ENCODE data around the gene ADAMTS12. TPM values are rescaled to one million over a fixed set of nuclear protein-coding genes. Genes with fewer than 3 reads are reported as not detected.

ADAMTS12 gene
- polyA plus RNA-seq, 4 donors: 14.6 to 17.2 (median 16.6) TPM

GRCh38 chr5:33852319-33852718 is 39.5 kb downstream of the ADAMTS12 start:
- no peak for DNase-seq (ENCODE audit: low read depth in 4 of 4, low spot score in 2 of 4)

GRCh38 chr5:33850100-33850594 is 41.6 kb downstream of the ADAMTS12 start:
- no peak for DNase-seq (ENCODE audit: low read depth in 4 of 4, low spot score in 2 of 4)

- no peak for DNase-seq (ENCODE audit: low read depth in 4 of 4, low spot score in 2 of 4)
Measured at GRCh38 chr5:33848554-33848953, 43.2 kb downstream of the ADAMTS12 start.

GRCh38 chr5:33846851-33847250 is 44.9 kb downstream of the ADAMTS12 start:
- no peak for DNase-seq (ENCODE audit: low read depth in 4 of 4, low spot score in 2 of 4)

GRCh38 chr5:33843579-33843978 is 48.2 kb downstream of the ADAMTS12 start:
- DNase-seq (ENCODE audit: low read depth in 4 of 4, low spot score in 2 of 4): no peak

- no peak for DNase-seq (ENCODE audit: low read depth in 4 of 4, low spot score in 2 of 4)
Measured at GRCh38 chr5:33842456-33842855, 49.3 kb downstream of the ADAMTS12 start.

GRCh38 chr5:33841891-33842290 is 49.9 kb downstream of the ADAMTS12 start:
- no peak for DNase-seq (ENCODE audit: low read depth in 4 of 4, low spot score in 2 of 4)

GRCh38 chr5:33840927-33841547 is 50.8 kb downstream of the ADAMTS12 start:
- no peak for DNase-seq (ENCODE audit: low read depth in 4 of 4, low spot score in 2 of 4)

GRCh38 chr5:33837301-33837700 is 54.5 kb downstream of the ADAMTS12 start:
- no peak for DNase-seq (ENCODE audit: low read depth in 4 of 4, low spot score in 2 of 4)

- no peak for DNase-seq (ENCODE audit: low read depth in 4 of 4, low spot score in 2 of 4)
Measured at GRCh38 chr5:33834334-33834733, 57.5 kb downstream of the ADAMTS12 start.

- DNase-seq (ENCODE audit: low read depth in 4 of 4, low spot score in 2 of 4): no peak
Measured at GRCh38 chr5:33833237-33833575, 58.6 kb downstream of the ADAMTS12 start.

- no peak for DNase-seq (ENCODE audit: low read depth in 4 of 4, low spot score in 2 of 4)
Measured at GRCh38 chr5:33832404-33833236, 59.2 kb downstream of the ADAMTS12 start.

- DNase-seq (ENCODE audit: low read depth in 4 of 4, low spot score in 2 of 4): no peak
Measured at GRCh38 chr5:33831041-33831440, 60.7 kb downstream of the ADAMTS12 start.

GRCh38 chr5:33829430-33829829 is 62.4 kb downstream of the ADAMTS12 start:
- DNase-seq (ENCODE audit: low read depth in 4 of 4, low spot score in 2 of 4): no peak

- no peak for DNase-seq (ENCODE audit: low read depth in 4 of 4, low spot score in 2 of 4)
Measured at GRCh38 chr5:33828626-33829308, 63.0 kb downstream of the ADAMTS12 start.

- DNase-seq (ENCODE audit: low read depth in 4 of 4, low spot score in 2 of 4): no peak
Measured at GRCh38 chr5:33827885-33828284, 63.9 kb downstream of the ADAMTS12 start.

GRCh38 chr5:33827018-33827707 is 64.6 kb downstream of the ADAMTS12 start:
- no peak for DNase-seq (ENCODE audit: low read depth in 4 of 4, low spot score in 2 of 4)

- DNase-seq (ENCODE audit: low read depth in 4 of 4, low spot score in 2 of 4): no peak
Measured at GRCh38 chr5:33824516-33825195, 67.1 kb downstream of the ADAMTS12 start.

- no peak for DNase-seq (ENCODE audit: low read depth in 4 of 4, low spot score in 2 of 4)
Measured at GRCh38 chr5:33817301-33817700, 74.5 kb downstream of the ADAMTS12 start.

GRCh38 chr5:33816791-33817190 is 75.0 kb downstream of the ADAMTS12 start:
- DNase-seq (ENCODE audit: low read depth in 4 of 4, low spot score in 2 of 4): no peak

All from left renal cortex interstitium (tissue), 4 donors.